HL-60 (cell line): ENCODE measurements around the gene SLC25A21.

Source experiments
- DNase-seq, 2 experiments: peaks; one replicate each; pipeline ENCODE4 v3.0.0-alpha.2; 2010 to 2020; ENCODE audit warnings: low read depth in 1 of 2, low spot score in 1 of 2
- H3K27ac ChIP-seq: fragments of 250-450 bp; sonication (Bioruptor Pico); replicated peaks from 2 replicates; pipeline ENCODE4 v1.5.1; 2020; ENCODE audit warnings: mild to moderate bottlenecking, moderate library complexity
- H3K27me3 ChIP-seq: fragments of 250-450 bp; sonication (Bioruptor Pico); 2 replicates; pipeline ENCODE4 v1.5.1; 2021; ENCODE audit warnings: mild to moderate bottlenecking, moderate library complexity; ENCODE audit not compliant: insufficient read depth, poor library complexity, severe bottlenecking
- H3K4me3 ChIP-seq: replicated peaks from 2 replicates; pipeline ENCODE4 v1.5.1; 2011; ENCODE audit warnings: mild to moderate bottlenecking, control low read depth, low read length; ENCODE audit not compliant: insufficient read depth
- GABPA ChIP-seq: IDR thresholded peaks from 2 replicates; pipeline ENCODE4 v1.6.1; 2012; ENCODE audit warnings: low read depth
- POLR2AphosphoS5 ChIP-seq: IDR thresholded peaks from 2 replicates; pipeline ENCODE4 v1.6.1; 2012; ENCODE audit warnings: low read depth
- SPI1 ChIP-seq: IDR thresholded peaks from 2 replicates; pipeline ENCODE4 v1.6.1; 2012; ENCODE audit warnings: low read depth, mild to moderate bottlenecking, borderline replicate concordance
- TF ChIP-seq, protein P1 (sequence below): IDR thresholded peaks from one replicate; pipeline ENCODE4 v1.5.1; 2011; ENCODE audit warnings: low read length, control low read depth, inconsistent platforms; ENCODE audit not compliant: insufficient read depth
- TF ChIP-seq, protein P2 (sequence below): IDR thresholded peaks from 2 replicates; pipeline ENCODE4 v1.6.1; 2012; ENCODE audit warnings: low read depth; ENCODE audit not compliant: insufficient replicate concordance

SLC25A21 gene

DNA sequence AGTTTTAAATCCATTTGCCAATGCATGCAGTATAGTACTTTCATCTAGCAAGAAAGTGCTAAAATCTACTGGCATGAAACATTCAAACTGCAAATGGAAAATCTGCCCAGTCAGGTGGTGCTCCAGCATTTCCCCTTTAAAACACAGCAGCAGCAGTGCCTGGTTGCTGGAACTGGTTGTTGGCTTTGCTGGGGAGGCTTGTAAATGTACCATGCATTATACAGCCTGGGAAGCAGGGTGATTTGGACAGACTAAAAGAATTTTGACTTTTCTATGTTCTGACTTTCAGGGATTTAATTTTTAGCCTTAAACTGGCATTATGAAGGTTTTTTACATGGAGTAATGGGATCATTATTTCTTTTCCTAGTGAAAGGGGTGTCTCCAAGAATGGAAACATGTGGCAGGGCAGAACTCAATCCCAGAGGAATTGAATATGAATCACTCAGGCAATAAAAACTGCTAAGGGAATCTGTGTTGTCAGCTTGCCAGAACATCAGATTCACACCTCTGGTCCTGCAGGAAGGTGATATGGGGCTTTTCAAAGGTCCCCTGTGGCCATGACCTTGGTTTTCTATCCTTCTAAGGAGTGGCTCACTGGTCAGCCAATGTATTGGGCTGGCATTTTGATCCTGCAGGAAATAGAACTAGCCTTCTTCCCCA, 519.7 kb downstream of the SLC25A21 start:
- Histone ChIP-seq H3K27ac (no peak overlapping the region), H3K4me3 (no peak overlapping the region), H3K27me3 (peaks cover 92% of the 10 kb centered on the region)
- no peak for TF ChIP-seq SPI1
- no peak for TF ChIP-seq POLR2AphosphoS5
- TF ChIP-seq GABPA = no peak
- TF ChIP-seq, protein P1, sequence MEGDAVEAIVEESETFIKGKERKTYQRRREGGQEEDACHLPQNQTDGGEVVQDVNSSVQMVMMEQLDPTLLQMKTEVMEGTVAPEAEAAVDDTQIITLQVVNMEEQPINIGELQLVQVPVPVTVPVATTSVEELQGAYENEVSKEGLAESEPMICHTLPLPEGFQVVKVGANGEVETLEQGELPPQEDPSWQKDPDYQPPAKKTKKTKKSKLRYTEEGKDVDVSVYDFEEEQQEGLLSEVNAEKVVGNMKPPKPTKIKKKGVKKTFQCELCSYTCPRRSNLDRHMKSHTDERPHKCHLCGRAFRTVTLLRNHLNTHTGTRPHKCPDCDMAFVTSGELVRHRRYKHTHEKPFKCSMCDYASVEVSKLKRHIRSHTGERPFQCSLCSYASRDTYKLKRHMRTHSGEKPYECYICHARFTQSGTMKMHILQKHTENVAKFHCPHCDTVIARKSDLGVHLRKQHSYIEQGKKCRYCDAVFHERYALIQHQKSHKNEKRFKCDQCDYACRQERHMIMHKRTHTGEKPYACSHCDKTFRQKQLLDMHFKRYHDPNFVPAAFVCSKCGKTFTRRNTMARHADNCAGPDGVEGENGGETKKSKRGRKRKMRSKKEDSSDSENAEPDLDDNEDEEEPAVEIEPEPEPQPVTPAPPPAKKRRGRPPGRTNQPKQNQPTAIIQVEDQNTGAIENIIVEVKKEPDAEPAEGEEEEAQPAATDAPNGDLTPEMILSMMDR = no peak
- TF ChIP-seq, protein P2, sequence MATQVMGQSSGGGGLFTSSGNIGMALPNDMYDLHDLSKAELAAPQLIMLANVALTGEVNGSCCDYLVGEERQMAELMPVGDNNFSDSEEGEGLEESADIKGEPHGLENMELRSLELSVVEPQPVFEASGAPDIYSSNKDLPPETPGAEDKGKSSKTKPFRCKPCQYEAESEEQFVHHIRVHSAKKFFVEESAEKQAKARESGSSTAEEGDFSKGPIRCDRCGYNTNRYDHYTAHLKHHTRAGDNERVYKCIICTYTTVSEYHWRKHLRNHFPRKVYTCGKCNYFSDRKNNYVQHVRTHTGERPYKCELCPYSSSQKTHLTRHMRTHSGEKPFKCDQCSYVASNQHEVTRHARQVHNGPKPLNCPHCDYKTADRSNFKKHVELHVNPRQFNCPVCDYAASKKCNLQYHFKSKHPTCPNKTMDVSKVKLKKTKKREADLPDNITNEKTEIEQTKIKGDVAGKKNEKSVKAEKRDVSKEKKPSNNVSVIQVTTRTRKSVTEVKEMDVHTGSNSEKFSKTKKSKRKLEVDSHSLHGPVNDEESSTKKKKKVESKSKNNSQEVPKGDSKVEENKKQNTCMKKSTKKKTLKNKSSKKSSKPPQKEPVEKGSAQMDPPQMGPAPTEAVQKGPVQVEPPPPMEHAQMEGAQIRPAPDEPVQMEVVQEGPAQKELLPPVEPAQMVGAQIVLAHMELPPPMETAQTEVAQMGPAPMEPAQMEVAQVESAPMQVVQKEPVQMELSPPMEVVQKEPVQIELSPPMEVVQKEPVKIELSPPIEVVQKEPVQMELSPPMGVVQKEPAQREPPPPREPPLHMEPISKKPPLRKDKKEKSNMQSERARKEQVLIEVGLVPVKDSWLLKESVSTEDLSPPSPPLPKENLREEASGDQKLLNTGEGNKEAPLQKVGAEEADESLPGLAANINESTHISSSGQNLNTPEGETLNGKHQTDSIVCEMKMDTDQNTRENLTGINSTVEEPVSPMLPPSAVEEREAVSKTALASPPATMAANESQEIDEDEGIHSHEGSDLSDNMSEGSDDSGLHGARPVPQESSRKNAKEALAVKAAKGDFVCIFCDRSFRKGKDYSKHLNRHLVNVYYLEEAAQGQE = no peak
- no peak for DNase-seq

DNA sequence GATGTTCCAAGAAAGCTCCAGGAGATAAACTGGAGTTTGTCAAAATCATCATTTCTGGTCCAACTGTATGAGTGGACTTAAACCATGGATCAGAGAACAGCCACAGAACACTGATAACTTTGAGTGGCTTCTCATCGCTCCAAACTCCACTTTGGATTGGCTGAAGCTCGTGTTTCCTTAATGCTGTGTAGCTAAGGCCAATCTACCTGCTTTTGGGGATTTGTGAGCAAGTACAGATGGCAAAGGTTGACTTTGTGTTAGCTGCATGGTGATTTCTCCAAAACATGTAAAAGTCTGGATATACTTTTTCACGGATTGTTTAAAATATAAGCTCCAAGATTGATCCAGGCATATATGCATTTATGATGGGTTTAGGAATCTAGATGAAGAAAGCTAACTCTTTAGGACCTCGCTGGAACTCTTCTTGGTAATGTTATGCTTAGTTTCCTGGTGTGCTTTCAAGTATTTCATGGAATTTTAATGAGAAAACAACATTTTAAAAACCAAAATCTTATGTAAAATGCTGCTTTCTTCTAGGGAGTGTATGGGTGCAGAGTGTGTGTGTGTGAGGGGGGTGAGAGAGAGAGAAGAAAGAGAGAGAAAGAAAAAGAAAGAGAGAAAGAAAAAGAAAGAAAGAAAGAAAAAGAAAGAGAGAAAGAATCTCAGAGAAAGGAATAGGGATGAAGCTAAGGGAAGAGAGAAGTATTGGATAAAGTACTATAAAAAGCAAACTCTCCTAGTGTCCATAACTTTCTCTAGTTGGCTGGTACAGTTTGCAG, 522.3 kb downstream of the SLC25A21 start:
- no peak overlapping the region for H3K27ac ChIP-seq
- no peak for DNase-seq
- H3K27me3 ChIP-seq = peaks cover 89% of the 10 kb centered on the region
- H3K4me3 ChIP-seq = no peak overlapping the region
- no peak for TF ChIP-seq POLR2AphosphoS5
- TF ChIP-seq, protein P1 = no peak
- no peak for TF ChIP-seq GABPA
- no peak for TF ChIP-seq SPI1
- TF ChIP-seq, protein P2 = no peak

DNA sequence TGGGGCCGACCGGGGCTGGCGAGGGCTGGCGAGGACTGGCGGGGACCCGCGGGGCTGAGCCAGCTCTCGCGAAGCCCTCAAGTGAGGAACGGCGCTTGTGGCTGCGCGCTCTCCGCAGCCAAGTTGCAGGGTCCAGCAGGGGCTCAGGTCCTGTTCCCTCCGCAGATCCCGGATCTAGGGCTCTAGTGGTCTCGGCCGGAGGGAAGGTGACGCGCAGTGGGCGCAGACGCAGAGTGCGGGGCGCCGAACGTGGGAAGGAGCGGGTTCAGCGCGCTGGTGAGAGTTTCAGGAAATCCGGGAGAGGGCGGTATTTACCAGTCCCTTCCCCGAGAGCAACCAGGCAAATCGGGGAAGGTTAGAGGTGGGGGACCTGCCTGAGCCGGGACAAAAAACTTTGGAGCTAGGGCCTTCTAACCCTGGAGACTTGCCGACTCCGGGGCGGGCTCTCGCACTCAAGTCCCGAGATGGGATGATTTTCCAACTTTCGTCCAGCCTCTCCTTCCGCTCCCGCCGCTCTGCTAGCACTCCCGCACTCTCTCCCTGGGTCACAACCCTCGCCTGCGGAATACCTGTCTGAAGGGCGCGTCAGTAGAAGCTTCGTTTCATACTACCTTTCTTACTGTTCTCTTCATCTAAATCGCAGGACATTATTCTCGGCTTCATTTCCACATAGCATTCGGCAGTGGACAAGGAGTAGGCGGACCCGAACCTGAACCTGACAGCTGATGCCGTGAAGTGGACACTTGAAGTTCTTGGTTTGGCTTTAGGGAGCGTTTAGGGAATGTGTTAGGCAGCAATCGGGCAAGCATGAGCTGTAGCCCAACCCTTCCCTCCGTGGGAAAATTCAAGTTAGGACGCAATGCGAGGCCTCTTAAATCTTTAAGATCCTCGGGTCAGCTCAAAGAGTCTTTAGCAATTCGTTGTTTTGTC, 524.3 kb downstream of the SLC25A21 start:
- H3K27me3 ChIP-seq = peaks cover 75% of the 10 kb centered on the region
- no peak overlapping the region for H3K4me3 ChIP-seq
- no peak overlapping the region for H3K27ac ChIP-seq
- TF ChIP-seq GABPA = no peak
- TF ChIP-seq, protein P2 = no peak
- TF ChIP-seq, protein P1 = no peak
- TF ChIP-seq POLR2AphosphoS5 = no peak
- no peak for TF ChIP-seq SPI1
- peak in 1 of 2 experiments; percentile 22 for DNase-seq
